ENCODE measurements around the gene NOS3.

Gene NOS3

GRCh38 chr7:150994141-150994837 lies 3.5 kb downstream of the NOS3 start:
- no peak for DNase-seq (ENCODE audit: low spot score)

DNA sequence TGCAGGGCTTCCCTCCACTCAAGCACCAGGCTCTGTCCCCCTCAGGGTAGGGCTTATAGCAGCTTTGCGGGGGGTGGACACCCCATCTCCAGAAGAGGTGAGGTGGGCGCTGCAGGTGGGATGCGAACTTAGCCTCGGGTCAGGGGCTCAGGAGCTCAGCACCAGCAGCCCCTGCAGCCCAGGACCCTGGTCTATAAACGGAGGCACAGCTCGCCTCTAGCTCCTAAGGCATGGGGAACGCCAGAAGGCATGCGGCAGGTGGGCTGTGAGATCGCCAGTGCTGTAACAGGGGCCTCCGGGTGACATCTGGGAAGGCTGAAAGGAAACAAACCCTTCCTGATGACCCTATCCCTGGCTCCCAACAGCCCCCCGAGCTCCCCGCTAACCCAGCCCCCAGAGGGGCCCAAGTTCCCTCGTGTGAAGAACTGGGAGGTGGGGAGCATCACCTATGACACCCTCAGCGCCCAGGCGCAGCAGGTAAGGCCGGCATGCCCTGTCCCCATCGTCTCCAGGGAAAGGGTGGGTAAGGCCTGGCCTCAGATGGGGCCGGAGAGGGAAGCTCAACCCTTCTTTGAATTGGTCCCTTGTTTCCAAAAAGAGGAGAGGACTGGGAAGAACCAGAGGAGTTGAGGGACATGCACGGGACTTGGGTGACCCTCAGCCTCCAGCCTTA lies 4.2 kb downstream of the NOS3 start:
- TF ChIP-seq, protein P1, sequence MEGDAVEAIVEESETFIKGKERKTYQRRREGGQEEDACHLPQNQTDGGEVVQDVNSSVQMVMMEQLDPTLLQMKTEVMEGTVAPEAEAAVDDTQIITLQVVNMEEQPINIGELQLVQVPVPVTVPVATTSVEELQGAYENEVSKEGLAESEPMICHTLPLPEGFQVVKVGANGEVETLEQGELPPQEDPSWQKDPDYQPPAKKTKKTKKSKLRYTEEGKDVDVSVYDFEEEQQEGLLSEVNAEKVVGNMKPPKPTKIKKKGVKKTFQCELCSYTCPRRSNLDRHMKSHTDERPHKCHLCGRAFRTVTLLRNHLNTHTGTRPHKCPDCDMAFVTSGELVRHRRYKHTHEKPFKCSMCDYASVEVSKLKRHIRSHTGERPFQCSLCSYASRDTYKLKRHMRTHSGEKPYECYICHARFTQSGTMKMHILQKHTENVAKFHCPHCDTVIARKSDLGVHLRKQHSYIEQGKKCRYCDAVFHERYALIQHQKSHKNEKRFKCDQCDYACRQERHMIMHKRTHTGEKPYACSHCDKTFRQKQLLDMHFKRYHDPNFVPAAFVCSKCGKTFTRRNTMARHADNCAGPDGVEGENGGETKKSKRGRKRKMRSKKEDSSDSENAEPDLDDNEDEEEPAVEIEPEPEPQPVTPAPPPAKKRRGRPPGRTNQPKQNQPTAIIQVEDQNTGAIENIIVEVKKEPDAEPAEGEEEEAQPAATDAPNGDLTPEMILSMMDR (IDR thresholded peaks at IDR 0.05; ENCODE audit: extremely low read depth, missing control alignments) = no peak
- no peak for DNase-seq (ENCODE audit: low spot score)

More at GRCh38 chr7:150994141-150994837, 3.5 kb downstream of the NOS3 start:
- TF ChIP-seq, protein P1 (IDR thresholded peaks at IDR 0.05; ENCODE audit: extremely low read depth, missing control alignments) = no peak

GRCh38 chr7:150996376-150997074 lies 5.7 kb downstream of the NOS3 start:
- no peak for DNase-seq (ENCODE audit: low spot score)
- TF ChIP-seq, protein P1 (IDR thresholded peaks at IDR 0.05; ENCODE audit: extremely low read depth, missing control alignments) = no peak

DNA sequence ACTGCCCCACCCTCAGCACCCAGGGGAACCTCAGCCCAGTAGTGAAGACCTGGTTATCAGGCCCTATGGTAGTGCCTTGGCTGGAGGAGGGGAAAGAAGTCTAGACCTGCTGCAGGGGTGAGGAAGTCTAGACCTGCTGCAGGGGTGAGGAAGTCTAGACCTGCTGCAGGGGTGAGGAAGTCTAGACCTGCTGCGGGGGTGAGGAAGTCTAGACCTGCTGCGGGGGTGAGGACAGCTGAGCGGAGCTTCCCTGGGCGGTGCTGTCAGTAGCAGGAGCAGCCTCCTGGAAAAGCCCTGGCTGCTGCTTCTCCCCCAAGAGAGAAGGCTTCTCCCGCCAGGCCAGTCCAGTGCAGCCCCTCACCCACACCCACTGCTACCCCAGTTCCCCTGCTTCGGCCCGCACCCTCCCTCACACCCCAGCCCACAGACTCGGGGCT lies 6.3 kb downstream of the NOS3 start:
- TF ChIP-seq, protein P1 (IDR thresholded peaks at IDR 0.05; ENCODE audit: extremely low read depth, missing control alignments) = no peak
- DNase-seq (ENCODE audit: low spot score) = no peak

DNA sequence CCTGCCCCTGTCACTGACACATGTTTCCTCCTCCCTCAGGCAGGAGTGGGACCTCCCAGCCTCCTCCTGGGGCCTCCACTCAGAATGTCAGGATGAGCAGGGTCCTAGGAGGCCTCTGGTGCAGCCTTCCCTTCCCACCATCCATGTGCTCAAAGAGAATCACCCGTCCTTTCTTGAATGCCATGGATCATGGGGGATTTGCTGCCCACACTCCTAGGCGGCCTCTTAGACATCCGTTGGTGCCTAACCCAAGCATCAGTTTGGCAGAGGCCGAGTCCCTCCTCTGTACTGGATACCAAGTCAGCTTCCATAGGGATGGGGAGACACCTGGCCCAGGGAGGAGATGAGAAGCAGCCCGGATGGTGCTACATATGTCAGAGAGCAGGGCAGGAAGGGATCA lies 7.0 kb downstream of the NOS3 start:
- DNase-seq (ENCODE audit: low spot score) = no peak
- TF ChIP-seq, protein P1 (IDR thresholded peaks at IDR 0.05; ENCODE audit: extremely low read depth, missing control alignments) = no peak

DNA sequence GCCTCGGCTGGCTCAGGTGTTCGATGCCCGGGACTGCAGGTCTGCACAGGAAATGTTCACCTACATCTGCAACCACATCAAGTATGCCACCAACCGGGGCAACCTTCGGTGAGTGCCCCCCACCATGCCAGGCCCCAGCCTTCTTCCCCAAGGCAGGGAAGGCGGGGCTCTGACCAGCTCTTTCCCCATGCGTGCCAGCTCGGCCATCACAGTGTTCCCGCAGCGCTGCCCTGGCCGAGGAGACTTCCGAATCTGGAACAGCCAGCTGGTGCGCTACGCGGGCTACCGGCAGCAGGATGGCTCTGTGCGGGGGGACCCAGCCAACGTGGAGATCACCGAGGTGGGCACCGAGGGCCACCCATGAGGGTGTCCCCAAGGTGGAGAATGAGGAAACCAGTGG lies 7.5 kb downstream of the NOS3 start:
- DNase-seq (ENCODE audit: low spot score) = no peak
- TF ChIP-seq, protein P1 (IDR thresholded peaks at IDR 0.05; ENCODE audit: extremely low read depth, missing control alignments) = no peak

- no peak for DNase-seq (ENCODE audit: low spot score)
- TF ChIP-seq, protein P1 (IDR thresholded peaks at IDR 0.05; ENCODE audit: extremely low read depth, missing control alignments) = no peak
Measured at GRCh38 chr7:150999001-150999400, 8.2 kb downstream of the NOS3 start.

All from GM20000 (cell line).